LoVo (cell line): ENCODE data around the gene KLRC1.
"Not testable (repeated sequence)": the region's sequence is repeated elsewhere in the genome, so short reads cannot be mapped to it uniquely, and the experiment has no call there.

Source experiments
- DNase-seq: peaks from one replicate; pipeline ENCODE4 v3.0.0-alpha.2; 2016; ENCODE audit warnings: low spot score

Gene KLRC1

GRCh38 chr12:10420334-10420733, 32.8 kb downstream of the KLRC1 start, which contains the start of gene KLRC3:
Gene KLRC3, minus strand, starts transcription at chr12:10420595. Its CDS starts 45 bp downstream, at chr12:10420550.
- not testable (repeated sequence) for DNase-seq

GRCh38 chr12:10409392-10409791, 43.8 kb downstream of the KLRC1 start, which contains the start of gene KLRC4:
Gene KLRC4, minus strand, starts transcription at chr12:10409757. Its CDS starts 182 bp downstream, at chr12:10409575.
- DNase-seq = peak; percentile 18

- no peak for DNase-seq
These were observed 44.3 kb downstream of the KLRC1 start for GRCh38 chr12:10408842-10409241.

- no peak for DNase-seq
These were observed 46.5 kb downstream of the KLRC1 start for GRCh38 chr12:10406725-10407124.

- DNase-seq = no peak
These were observed 47.9 kb downstream of the KLRC1 start for GRCh38 chr12:10405294-10405693.

- no peak for DNase-seq
These were observed 48.4 kb downstream of the KLRC1 start for GRCh38 chr12:10404798-10405197.

- no peak for DNase-seq
These were observed 52.3 kb downstream of the KLRC1 start for GRCh38 chr12:10400829-10401228.

GRCh38 chr12:10398168-10398567, 55.0 kb downstream of the KLRC1 start:
- DNase-seq = no peak

GRCh38 chr12:10397296-10397695, 55.9 kb downstream of the KLRC1 start:
- no peak for DNase-seq

GRCh38 chr12:10396176-10396575, 57.0 kb downstream of the KLRC1 start:
- DNase-seq = not testable (repeated sequence)
